NCI-H2227 (cell line): ENCODE measurements around the gene TREM2.
A peak's percentile ranks its signal among the peaks of the same experiment; 100 is the strongest.

Experiments used
- DNase-seq: peaks from one replicate; lab custom pipeline; 2025; ENCODE audit not compliant: unreplicated experiment; lab: John Stamatoyannopoulos, UW

Gene TREM2

GRCh38 chr6:41184761-41185160, 21.8 kb upstream of the TREM2 start:
- DNase-seq, result no peak

- DNase-seq, result peak; percentile 6
Measured at GRCh38 chr6:41182069-41183034, 19.4 kb upstream of the TREM2 start.

DNA sequence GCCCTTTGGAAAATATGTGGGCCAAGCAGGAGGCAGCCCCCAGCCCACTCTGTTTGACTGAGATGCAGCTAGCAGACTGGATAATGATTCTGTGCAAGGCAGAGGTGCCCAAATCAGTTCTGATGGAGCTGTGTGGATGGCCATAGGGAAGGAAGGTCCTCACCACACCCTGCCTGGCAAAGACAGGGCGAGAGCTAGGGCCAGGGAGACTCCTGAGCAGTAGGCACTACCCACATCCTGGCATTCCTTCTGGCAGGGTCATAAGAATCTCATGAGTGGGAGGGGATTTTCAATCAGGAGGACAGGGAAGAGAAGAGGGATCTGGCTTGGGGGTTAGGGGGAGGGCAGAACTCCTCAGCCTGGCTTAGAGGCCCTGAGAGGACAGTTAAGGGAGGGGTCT, 18.6 kb upstream of the TREM2 start:
- no peak for DNase-seq

- no peak for DNase-seq
Measured at GRCh38 chr6:41179163-41179562, 16.2 kb upstream of the TREM2 start.

GRCh38 chr6:41177695-41178094, 14.8 kb upstream of the TREM2 start:
- DNase-seq, result no peak

GRCh38 chr6:41177287-41177686, 14.4 kb upstream of the TREM2 start:
- no peak for DNase-seq

DNA sequence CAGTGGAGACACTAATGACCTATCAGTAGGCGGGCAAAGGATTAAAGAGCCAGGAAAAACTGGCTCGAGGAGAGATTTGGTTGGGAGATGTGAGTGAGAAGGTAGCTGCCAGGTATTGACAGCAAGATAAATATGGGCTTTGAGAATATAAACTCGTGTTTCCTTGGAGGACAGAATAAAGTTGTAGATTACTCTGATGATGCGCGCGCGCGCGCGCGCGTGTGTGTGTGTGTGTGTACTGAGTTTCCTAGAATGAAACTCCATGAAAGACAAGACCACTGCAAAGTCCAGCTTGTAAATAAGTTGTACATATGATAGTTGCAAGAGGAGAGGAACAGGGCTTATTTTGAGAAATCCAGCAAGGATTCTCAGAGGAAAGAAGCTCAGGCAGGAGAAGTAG, 13.3 kb upstream of the TREM2 start:
- no peak for DNase-seq

GRCh38 chr6:41175084-41175483, 12.2 kb upstream of the TREM2 start:
- no peak for DNase-seq

GRCh38 chr6:41174610-41175009, 11.7 kb upstream of the TREM2 start:
- no peak for DNase-seq

DNA sequence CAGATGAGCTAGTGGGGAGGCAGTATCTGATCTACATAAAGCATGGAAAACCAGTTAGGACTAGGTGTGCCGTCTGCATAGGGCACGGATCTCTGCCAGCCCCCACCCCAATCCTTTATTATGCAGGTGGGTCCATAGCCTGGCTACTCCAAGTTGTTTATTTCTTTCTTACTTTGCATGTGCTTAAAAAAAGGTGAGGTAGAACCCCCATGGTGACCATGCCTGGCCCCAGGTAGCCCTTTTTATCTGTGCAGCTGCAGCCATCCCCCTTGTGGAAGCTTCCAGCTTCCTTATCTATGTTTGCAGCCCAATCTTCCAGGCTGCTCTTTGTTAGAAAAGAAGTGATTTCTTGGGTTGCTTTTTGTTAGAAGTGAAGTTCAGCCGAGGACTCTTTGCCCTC, 9.0 kb upstream of the TREM2 start:
- no peak for DNase-seq

- no peak for DNase-seq
Measured at GRCh38 chr6:41170547-41171160, 7.7 kb upstream of the TREM2 start.

DNA sequence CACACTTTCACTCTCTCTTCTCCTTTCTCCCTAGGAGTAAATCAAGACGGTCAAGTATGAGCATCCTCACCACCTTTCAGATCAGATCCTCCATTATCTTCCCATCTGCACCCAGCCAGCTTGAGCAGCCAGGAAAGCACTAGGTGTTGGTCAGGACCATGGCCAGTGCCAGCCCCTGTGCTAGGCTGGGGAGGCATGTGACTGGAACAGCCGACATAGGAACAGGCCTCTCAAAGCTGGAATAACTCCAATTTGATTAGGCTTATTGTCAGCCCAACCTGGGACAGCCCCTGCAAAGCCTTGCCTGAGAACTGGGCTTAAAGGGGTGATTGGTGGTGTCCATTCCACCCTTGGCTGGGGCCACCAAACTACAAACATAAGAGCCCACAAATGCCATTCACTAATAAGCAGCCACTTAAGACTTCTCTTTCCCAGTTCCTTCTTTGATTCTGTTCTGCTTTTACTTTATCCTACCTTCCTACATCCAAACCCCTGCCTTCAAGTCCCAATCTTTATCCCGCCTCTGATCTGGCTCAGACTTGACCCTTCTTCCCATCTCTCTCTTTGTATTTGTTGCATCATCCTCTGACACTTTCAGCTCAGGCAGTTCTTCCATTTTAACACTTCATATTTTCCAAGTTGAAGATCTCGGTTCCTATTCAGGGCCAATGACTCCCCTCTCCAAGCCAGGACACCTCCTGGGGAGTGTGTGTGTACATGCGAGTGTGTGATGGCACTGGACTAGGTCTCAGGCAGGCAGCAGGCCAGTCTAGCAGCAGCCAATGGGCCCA, 4.5 kb upstream of the TREM2 start:
- DNase-seq, result no peak

- no peak for DNase-seq
Measured at GRCh38 chr6:41164551-41165120, 1.7 kb upstream of the TREM2 start.

- no peak for DNase-seq
Measured at GRCh38 chr6:41163419-41163717, 452 bp upstream of the TREM2 start.

DNA sequence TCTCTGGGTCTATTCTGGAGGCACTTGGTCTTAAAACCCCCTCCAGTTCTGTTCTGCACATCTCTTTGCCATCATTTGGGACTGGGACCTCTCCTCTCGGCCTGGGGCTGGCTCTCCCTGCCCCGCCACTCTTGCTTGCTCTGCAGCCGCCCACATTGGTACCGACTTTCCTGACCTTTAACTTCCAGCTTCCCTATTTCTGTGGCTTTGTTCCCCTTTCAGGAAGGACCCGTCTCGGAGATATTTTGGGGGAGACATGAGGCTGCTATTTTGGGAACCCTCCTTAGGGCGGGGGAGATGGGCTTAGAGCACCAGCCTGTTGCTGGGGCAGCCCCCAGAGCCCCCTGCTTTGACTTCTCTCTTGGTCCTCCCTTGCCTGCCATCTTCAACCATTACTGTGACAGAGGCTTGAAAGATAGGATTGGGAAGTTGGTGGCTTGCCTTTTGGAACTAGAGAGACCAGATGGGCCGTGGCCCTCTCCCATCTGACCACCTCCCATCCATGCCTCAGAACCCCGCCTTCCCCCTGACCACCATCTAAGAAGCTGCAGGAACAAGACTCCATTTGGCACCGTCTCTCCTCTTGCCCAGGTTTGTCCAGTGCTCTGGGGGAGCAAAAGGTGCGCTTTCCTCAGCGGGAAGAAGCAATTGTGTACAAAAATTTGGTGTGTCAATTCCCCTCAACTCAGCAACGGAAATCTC, 914 bp downstream of the TREM2 start:
- DNase-seq, result no peak

DNA sequence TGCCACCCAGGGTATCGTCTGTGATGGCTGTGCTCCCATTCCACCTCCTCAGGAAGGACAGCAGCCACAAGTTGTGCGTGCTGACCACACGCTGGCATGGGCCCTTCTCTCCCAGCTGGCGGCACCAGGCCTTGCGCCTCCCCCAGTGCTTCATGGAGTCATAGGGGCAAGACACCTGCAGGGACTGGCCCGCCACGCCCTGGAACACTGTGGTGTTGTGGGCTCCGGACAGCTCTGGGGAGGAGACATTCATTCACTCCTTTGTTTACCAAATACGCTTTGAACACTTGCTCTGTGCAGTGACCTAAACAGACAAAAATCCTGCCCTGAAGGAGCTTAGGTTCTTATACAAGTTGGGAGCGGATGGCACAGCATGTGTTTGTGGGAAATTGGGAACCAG, 1.5 kb downstream of the TREM2 start:
- DNase-seq, result no peak

- no peak for DNase-seq
Measured at GRCh38 chr6:41160933-41161332, 2.0 kb downstream of the TREM2 start.

DNA sequence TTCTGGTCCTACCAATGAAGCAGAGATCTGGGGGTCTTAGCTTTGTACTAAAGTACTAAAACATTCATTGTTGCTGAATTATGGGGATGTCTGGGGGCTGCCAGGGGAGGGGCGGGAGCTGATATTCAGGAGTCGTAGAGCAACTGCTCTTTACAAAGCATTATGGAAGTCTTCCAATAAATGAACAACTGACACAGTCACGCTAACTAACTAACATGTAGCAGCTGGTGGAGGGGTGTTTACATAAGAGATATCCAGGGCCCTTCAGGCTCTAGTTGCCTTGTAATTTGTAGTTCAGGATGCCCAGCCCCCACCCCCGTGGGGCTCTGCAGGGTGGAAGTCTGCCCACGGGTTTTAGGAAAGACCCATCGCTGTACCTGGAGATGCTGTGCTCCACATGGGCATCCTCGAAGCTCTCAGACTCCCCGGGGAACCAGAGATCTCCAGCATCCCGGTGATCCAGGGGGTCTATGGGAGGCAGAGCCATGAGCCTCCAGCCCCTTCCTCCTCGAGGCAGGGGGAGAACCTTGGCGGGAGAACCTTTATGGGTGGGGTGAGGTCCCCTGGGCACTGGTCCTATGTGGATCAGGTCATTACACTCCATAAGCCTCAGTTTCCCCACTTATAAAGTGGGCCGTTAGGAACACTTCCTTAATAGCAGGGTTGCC, 3.4 kb downstream of the TREM2 start:
- no peak for DNase-seq

DNA sequence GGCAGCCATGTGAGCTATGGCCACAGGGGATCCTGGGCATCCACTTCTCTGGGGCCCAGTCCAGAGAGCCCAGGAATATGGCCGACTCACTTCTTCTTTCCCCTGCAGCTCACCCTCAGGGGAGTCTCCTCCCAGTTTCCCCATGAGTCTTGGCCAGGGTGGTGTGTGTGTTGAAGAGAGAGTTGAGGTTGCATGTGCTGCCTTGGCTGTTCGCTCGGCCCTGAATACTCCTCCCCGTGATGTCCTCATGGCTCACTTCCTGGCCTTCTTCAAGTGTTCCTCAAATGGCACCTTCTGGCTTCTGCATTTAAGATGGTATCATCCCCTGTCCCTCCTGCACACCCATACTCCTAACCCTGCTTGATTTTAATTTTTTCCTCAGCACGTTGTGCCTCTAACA, 5.6 kb downstream of the TREM2 start:
- no peak for DNase-seq

GRCh38 chr6:41156771-41157170, 6.1 kb downstream of the TREM2 start:
- DNase-seq, result no peak
